Glutamatergic neuron (in vitro differentiated cells): ENCODE measurements around the gene BRSK2. TPM values are rescaled to one million over a fixed set of nuclear protein-coding genes. Genes with fewer than 3 reads are reported as not detected.

ENCODE experiments used
- DNase-seq: peaks from one replicate; pipeline ENCODE4 v3.0.0; 2022
- H3K27ac Mint-ChIP-seq: one replicate; pipeline ENCODE4 v1.8.0; 2020; ENCODE audit warnings: mild to moderate bottlenecking, mixed read lengths, inconsistent platforms; ENCODE audit not compliant: unreplicated experiment
- H3K27me3 Mint-ChIP-seq: one replicate; pipeline ENCODE4 v1.8.0; 2020; ENCODE audit warnings: mild to moderate bottlenecking, moderate library complexity, mixed read lengths, inconsistent platforms; ENCODE audit not compliant: unreplicated experiment
- H3K36me3 Mint-ChIP-seq: one replicate; pipeline ENCODE4 v1.8.0; 2020; ENCODE audit warnings: mild to moderate bottlenecking, mixed read lengths, inconsistent platforms; ENCODE audit not compliant: unreplicated experiment
- H3K4me1 Mint-ChIP-seq: one replicate; pipeline ENCODE4 v1.8.0; 2020; ENCODE audit warnings: mild to moderate bottlenecking, low read depth, mixed read lengths, inconsistent platforms; ENCODE audit not compliant: unreplicated experiment
- H3K4me3 Mint-ChIP-seq: one replicate; pipeline ENCODE4 v1.8.0; 2020; ENCODE audit warnings: mild to moderate bottlenecking, mixed read lengths, inconsistent platforms; ENCODE audit not compliant: unreplicated experiment
- H3K9me3 Mint-ChIP-seq: one replicate; pipeline ENCODE4 v1.8.0; 2020; ENCODE audit warnings: mild to moderate bottlenecking, moderate library complexity, mixed read lengths, inconsistent platforms; ENCODE audit not compliant: unreplicated experiment
- CTCF ChIP-seq: fragments of 200-600 bp; sonication (generic); IDR thresholded peaks from one replicate; pipeline ENCODE4 v1.5.0; 2021; ENCODE audit not compliant: partially characterized antibody, unreplicated experiment
- total RNA-seq: library from RNA; stranded (reverse); fragmentation: NEBNext Ultra II Directional; extraction: Animal tissue kit (Norgen Biotek cat#: 25700); gene quantifications from one replicate; pipeline ENCODE4 v1.2.1, GENCODE V29; 2021; ENCODE audit not compliant: unreplicated experiment

BRSK2 gene
- total RNA-seq, 1 donor from 2014 or later, result 207 TPM

DNA sequence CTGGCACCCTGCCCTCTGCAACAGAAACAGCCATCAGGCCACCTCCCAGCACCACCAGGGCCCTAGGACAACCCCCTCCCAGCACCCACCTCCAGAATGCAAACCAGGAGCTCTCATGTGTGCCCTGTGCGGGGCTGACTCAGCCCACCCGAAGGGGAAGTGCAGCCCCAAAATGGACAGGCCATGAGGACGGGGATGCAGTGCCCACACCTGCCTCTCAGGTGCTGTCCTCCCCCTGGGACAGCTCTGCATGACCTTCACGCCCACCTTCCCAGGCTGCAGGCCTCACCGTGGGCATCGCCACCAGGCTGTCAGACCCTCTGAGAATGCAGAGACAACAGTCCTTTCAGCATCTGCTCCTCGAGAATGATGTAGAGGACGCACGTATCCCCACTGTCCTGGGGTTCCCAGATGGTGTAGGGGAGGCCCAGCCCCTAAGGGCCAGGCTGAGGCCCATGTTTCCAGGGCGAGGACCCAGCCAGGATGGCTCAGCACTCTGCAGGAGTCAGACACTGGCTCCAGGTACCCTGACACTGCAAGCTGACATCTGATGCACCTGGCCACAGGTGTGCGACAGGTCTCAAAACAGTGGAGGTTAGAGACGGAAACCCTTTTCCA, 83.4 kb downstream of the BRSK2 start:
- no peak for DNase-seq
- Mint-ChIP-seq H3K9me3 (peaks cover 4% of the 10 kb centered on the region), H3K4me3 (no peak overlapping the region), H3K4me1 (no peaks in the 10 kb centered on the region), H3K27ac (no peak overlapping the region), H3K36me3 (no peaks in the 10 kb centered on the region), H3K27me3 (peaks cover 4% of the 10 kb centered on the region)
- no peak for TF ChIP-seq CTCF

DNA sequence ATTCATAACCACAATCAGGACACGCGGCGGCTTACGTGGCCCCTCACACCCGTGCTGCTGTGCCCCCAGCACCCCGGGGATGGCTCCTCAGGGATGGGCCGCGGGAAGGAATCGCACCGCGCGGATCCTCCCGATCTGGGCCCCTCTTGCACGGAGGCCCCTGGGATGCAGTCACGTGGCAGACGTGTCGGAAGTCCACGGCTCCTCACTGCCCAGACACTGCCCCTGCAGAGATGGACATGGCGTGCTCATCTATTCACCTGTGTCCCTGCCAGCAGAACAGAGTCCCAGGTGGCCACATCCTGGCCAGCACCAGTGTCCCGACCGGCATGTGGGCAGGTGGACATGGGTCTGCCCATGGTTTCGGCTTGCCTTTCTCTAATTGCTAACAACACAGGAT, 84.1 kb downstream of the BRSK2 start:
- Mint-ChIP-seq H3K27ac (no peak overlapping the region), H3K27me3 (peaks cover 4% of the 10 kb centered on the region), H3K4me3 (no peak overlapping the region), H3K9me3 (peaks cover 4% of the 10 kb centered on the region), H3K4me1 (no peaks in the 10 kb centered on the region), H3K36me3 (no peaks in the 10 kb centered on the region)
- no peak for DNase-seq
- TF ChIP-seq CTCF, result no peak

- no peak overlapping the region for H3K27ac Mint-ChIP-seq
- no peak for TF ChIP-seq CTCF
- H3K27me3 Mint-ChIP-seq, result peaks cover 4% of the 10 kb centered on the region
- H3K36me3 Mint-ChIP-seq, result no peaks in the 10 kb centered on the region
- peaks cover 4% of the 10 kb centered on the region for H3K9me3 Mint-ChIP-seq
- H3K4me3 Mint-ChIP-seq, result no peak overlapping the region
- DNase-seq, result no peak
- H3K4me1 Mint-ChIP-seq, result no peaks in the 10 kb centered on the region
These were observed 86.1 kb downstream of the BRSK2 start for GRCh38 chr11:1475841-1476240.

DNA sequence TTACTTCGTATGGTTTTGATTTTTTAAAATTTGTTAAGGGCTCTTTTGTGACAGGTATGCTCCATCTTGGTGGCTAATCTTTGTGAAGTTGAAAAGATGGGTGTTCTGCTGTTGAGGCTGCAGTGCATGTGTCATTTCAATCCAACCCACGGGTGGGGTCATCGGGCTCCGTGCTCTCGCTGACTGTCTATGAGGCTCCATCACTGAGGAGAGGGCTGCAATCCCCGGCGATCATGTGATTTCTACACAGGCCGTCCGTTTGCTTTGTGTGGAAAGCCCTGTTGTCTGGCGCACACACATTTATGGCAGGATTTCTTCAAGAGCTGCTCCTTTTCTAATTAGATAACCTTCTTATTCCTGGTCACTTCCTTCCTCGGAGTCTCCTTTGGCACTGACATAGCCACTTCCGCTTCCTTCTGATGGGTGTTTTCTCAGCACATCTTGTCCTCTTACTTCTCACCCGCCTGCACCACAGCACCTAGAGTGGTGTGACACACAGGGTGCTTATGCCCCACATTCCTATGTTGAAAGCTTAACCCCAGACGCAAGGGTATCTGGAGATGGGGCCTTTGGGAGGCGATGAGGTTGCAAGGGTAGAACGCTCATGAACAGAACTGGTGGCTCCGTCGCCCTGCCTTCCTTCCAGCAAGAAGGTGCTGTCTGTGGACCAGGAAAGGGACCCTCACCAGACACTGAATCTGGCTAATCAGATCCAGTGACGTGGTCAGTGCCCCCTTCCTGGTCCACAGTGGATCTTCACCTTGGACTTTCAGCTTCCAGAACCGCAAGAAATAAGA, 87.4 kb downstream of the BRSK2 start:
- TF ChIP-seq CTCF, result no peak

GRCh38 chr11:1478011-1478410, 88.3 kb downstream of the BRSK2 start:
- Mint-ChIP-seq H3K27ac (no peak overlapping the region), H3K4me3 (no peak overlapping the region), H3K4me1 (no peaks in the 10 kb centered on the region), H3K36me3 (no peaks in the 10 kb centered on the region), H3K27me3 (peaks cover 4% of the 10 kb centered on the region), H3K9me3 (peaks cover 4% of the 10 kb centered on the region)
- no peak for TF ChIP-seq CTCF
- no peak for DNase-seq

More for the DNA sequence above, 87.4 kb downstream of the BRSK2 start:
- Mint-ChIP-seq H3K4me3 (no peak overlapping the region), H3K27me3 (peaks cover 4% of the 10 kb centered on the region), H3K36me3 (no peaks in the 10 kb centered on the region), H3K9me3 (peaks cover 4% of the 10 kb centered on the region), H3K4me1 (no peaks in the 10 kb centered on the region), H3K27ac (no peak overlapping the region)
- DNase-seq, result no peak
